SK-MEL-5 (cell line): ENCODE data around the gene KCMF1. TPM values are rescaled to one million over a fixed set of nuclear protein-coding genes. Genes with fewer than 3 reads are reported as not detected.

ENCODE experiments used
- DNase-seq: peaks from one replicate; pipeline ENCODE4 v3.0.0-alpha.2; 2016; ENCODE audit warnings: low read depth, low spot score
- in situ Hi-C: cut with HindIII; loops from 2 replicates; pipeline ENCODE4 v1.10.0; 2016; ENCODE audit warnings: low sequenced_read_pairs, high pct_unique_total_duplicates, low pct_unique_long_range_greater_than_20kb
- total RNA-seq: library from RNA; depleted of rRNA; stranded (reverse); fragments of >200 nt; shearing (Covaris generic); gene quantifications from 2 replicates; pipeline ENCODE4 v1.2.3, GENCODE V29; 2014

Gene KCMF1
- total RNA-seq, 1 experiment from 2014 or later = 86.3 TPM

- DNase-seq = no peak
- in situ Hi-C loops = no loop called here
Observed at GRCh38 chr2:84947010-84947593, 23.9 kb upstream of the KCMF1 start.

GRCh38 chr2:84953535-84953934 lies 17.4 kb upstream of the KCMF1 start:
- in situ Hi-C loops = no loop called here
- peak; percentile 89 for DNase-seq

- in situ Hi-C loops = no loop called here
Observed at GRCh38 chr2:84954329-84954728, 16.6 kb upstream of the KCMF1 start.

GRCh38 chr2:84956334-84957297 lies 14.3 kb upstream of the KCMF1 start:
- no peak for DNase-seq
- in situ Hi-C loops = no loop called here

More at GRCh38 chr2:84954329-84954728, 16.6 kb upstream of the KCMF1 start:
- DNase-seq = no peak

- in situ Hi-C loops = no loop called here
- no peak for DNase-seq
Observed at GRCh38 chr2:84957771-84958134, 13.2 kb upstream of the KCMF1 start.

GRCh38 chr2:84958135-84959059 lies 12.6 kb upstream of the KCMF1 start:
- in situ Hi-C loops = no loop called here
- DNase-seq = peak; percentile 52

- in situ Hi-C loops = no loop called here
- peak; percentile 53 for DNase-seq
Observed at GRCh38 chr2:84959095-84959565, 11.8 kb upstream of the KCMF1 start.

GRCh38 chr2:84959566-84960506 lies 11.1 kb upstream of the KCMF1 start:
- DNase-seq = no peak
- in situ Hi-C loops = no loop called here

- DNase-seq = no peak
- in situ Hi-C loops = no loop called here
Observed at GRCh38 chr2:84962917-84963316, 8.0 kb upstream of the KCMF1 start.

- in situ Hi-C loops = no loop called here
- DNase-seq = no peak
Observed at GRCh38 chr2:84963323-84963691, 7.7 kb upstream of the KCMF1 start.

- in situ Hi-C loops = no loop called here
- DNase-seq = no peak
Observed at GRCh38 chr2:84963692-84964405, 7.1 kb upstream of the KCMF1 start.

- DNase-seq = no peak
- in situ Hi-C loops = no loop called here
Observed at GRCh38 chr2:84964406-84965191, 6.4 kb upstream of the KCMF1 start.

- DNase-seq = peak; percentile 94
- in situ Hi-C loops = no loop called here
Observed at GRCh38 chr2:84965192-84965516, 5.8 kb upstream of the KCMF1 start.

GRCh38 chr2:84965827-84966226 lies 5.1 kb upstream of the KCMF1 start:
- in situ Hi-C loops = no loop called here
- DNase-seq = no peak

GRCh38 chr2:84966731-84967130 lies 4.2 kb upstream of the KCMF1 start:
- in situ Hi-C loops = no loop called here

More at GRCh38 chr2:84966731-84967130, 4.2 kb upstream of the KCMF1 start:
- no peak for DNase-seq
